GM21576 (cell line): ENCODE results near the gene CCRL2.
"Not testable (repeated sequence)": the region's sequence is repeated elsewhere in the genome, so short reads cannot be mapped to it uniquely, and the experiment has no call there.

ENCODE experiments used
- ATAC-seq: cut with Tn5 transposase; IDR thresholded peaks from one replicate; pipeline ENCODE4 v1.9.1; 2021; ENCODE audit warnings: mild to moderate bottlenecking, moderate library complexity; ENCODE audit not compliant: unreplicated experiment

CCRL2 gene

DNA sequence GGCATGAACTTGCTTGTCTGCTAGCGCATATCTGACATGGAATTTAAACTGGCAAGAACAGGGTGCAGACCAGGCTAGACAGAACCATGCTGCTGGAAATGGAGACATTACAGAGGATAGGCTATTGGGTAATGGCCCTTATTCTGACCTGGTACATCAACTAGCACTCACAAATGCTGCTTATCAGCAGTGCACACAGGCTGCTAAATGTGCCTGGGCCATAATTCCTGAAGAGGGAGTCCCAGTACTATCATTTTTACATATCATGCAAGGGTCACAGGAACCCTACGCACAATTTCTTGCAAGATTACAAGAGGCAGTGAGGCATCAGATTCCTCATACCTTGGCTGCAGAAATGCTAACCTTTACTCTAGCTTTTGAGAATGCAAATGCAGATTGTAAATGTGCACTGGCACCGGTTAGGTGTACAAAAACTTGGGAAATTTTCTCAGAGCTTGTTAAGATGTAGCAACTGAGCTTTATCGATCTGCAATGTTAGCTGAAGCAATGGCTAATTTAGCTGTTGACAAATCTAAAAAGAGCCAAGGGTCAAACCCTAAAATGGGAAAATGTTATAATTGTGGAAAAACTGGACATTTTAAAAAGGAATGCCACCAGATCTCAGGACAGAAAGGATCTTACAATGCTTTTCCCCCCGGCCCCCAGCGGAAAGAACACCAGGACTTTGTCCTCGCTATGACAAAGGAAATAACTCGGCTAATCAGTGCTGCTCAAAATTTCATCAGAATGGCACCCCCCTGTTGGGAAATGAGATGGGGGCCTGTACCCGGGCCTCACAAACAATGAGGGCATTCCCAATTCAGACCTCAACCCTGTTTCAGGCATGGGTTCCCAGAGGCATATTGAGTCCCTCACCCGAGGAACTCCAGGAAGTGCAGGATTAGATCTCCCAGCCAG, 21.1 kb downstream of the CCRL2 start:
- ATAC-seq, result no peak

- ATAC-seq, result no peak
Measured at GRCh38 chr3:46429250-46429649, 22.2 kb downstream of the CCRL2 start.

GRCh38 chr3:46429671-46430070, 22.6 kb downstream of the CCRL2 start:
- ATAC-seq, result no peak

GRCh38 chr3:46430879-46431278, 23.8 kb downstream of the CCRL2 start:
- ATAC-seq, result not testable (repeated sequence)

DNA sequence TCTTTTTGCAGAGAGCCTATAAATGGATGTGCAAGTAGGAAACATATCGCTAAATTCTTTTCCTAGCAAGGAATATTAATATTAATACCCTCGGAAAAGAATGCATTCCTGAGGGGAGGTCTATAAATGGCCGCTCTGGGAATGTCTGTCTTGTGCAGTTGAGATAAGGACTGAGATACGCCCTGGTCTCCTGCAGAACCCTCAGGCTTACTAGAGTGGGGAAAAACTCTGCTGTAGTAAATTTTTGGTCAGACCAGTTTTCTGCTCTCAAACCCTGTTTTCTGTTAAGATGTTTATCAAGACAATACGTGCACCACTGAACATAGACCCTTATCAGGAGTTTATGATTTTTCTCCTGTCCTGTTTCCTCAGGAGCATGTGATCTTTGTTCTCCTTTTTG, 24.8 kb downstream of the CCRL2 start:
- not testable (repeated sequence) for ATAC-seq

DNA sequence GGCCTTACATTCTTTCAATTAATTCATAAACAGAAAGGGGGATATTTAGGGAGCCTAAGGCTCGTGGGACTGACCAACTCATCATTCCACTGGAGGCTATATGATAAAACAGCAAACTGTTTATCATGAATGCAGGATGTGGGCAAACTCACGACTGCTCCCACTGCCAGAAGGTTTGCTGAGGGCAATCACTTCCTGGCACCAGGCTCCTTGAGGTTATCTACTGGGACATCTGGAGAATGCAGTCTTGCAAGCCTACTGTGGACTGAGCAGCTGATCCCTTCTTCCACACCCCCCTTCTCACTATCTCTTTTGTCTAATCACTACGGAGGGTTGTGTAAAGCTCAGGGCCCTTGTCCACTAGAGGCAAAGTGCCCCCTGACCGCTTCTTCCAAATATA, 26.1 kb downstream of the CCRL2 start:
- not testable (repeated sequence) for ATAC-seq

DNA sequence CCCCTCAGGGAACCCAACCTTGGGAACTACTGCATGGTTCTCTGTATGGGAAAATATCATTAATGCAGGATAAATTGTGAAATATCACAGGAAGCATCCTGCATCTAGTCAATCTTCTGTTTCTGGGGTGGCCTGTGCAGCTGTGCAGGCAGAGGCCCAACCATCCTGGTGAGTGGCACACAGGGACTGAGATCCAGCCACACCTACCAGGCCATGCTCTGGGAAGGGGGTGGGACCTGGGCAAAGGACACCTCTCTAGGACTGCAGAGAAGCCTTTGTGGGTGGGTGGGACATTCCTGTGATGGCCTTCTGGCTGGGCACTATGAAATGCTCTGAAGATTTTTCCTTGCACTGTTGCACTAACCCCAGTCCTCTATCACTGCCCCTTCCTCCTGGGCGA, 26.8 kb downstream of the CCRL2 start:
- no peak for ATAC-seq

- ATAC-seq, result no peak
Measured at GRCh38 chr3:46435081-46435726, 28.1 kb downstream of the CCRL2 start.

DNA sequence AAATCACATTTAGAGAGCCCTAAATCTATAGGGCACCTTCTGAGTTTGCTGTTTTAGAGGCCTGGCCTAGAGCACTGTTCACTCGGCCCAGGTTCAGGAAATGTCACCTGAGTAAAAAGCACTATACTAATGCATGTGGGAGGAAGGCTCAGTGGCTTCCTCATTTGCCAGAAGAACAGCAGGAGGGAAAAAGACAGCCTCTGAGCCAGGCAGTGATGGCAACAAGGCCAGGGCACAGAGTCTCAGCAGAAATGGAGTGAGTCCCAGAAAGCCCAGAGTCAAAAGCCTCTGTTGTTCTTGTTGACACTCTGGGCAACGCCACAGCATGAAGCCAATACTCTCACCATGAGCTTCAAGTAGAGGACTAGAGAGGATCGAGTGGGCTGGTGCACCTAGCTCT, 31.8 kb downstream of the CCRL2 start:
- no peak for ATAC-seq

GRCh38 chr3:46440531-46441294, 33.7 kb downstream of the CCRL2 start:
- no peak for ATAC-seq

GRCh38 chr3:46442576-46443530, 35.8 kb downstream of the CCRL2 start:
- no peak for ATAC-seq

DNA sequence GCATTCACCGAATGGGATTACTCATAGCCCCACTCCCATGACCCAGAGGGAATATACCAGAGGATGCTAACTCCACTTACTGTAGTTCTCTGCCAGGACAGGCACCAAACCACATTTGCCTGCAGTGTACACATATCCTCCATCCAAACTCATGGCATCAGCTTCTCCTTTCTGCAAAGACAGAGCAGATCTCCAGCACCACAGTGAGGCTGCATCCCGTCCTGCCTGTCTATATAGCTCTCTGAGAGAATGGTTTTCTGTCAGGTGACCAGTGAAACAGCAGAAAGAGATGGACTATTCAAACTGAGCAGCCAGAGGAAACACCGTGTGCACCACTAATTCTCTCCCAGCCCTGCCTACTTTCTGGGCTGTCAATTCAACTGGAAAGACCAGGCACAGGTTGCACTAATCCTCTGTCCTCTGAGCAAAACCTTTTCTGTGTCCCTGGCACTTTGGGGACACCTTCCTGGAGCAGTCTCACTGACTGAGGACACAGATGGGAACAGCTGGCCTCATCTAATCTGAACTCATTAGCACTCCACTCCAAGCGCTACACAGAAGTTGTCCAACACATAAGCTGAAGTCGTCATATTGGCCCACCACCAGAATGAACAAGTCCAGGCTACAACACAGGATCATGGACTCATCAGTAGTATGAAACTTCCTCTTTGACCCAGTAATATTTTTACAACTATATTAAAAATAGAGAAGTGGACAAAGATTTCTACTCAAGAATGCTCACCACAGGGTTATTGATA, 40.3 kb downstream of the CCRL2 start:
- no peak for ATAC-seq

GRCh38 chr3:46448721-46449120, 41.7 kb downstream of the CCRL2 start:
- ATAC-seq, result no peak

DNA sequence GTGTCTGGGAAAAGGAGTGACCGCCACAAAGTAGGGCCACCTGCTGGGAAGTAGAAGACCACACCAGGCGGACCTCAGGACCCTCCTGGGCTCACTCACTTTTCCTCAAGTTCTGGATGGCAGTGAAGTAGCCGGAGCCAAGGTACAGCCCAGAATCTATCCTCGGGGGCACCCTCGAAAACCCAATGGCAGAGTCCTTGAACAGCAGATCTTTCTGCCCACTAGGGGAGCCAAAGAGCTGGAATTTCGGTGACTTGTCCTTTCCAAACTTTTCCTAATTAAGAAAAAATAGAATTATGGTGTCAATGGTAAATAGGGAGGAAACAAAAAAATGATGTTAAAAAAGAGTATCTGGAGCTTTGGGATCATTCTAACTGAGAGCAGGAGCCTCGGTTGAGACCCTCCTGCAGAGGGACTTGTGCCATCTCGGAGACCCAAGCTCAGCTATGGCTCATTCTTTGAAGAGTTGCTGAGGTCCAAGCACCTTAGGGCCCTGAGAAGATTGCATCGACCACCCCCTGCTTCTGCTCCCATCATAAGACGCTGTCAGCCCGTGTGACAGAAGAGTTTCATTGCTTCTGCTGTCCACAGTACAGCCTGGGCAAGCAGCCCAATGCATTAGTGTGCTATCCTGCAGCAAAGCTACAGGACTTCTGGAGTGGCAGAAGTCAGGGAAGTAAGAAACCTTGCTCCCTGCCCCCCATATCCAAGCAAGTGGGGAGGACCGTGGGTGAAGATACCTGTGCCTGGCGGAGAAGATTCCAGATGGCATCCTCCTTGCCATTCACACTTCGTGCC, 42.9 kb downstream of the CCRL2 start:
- no peak for ATAC-seq

DNA sequence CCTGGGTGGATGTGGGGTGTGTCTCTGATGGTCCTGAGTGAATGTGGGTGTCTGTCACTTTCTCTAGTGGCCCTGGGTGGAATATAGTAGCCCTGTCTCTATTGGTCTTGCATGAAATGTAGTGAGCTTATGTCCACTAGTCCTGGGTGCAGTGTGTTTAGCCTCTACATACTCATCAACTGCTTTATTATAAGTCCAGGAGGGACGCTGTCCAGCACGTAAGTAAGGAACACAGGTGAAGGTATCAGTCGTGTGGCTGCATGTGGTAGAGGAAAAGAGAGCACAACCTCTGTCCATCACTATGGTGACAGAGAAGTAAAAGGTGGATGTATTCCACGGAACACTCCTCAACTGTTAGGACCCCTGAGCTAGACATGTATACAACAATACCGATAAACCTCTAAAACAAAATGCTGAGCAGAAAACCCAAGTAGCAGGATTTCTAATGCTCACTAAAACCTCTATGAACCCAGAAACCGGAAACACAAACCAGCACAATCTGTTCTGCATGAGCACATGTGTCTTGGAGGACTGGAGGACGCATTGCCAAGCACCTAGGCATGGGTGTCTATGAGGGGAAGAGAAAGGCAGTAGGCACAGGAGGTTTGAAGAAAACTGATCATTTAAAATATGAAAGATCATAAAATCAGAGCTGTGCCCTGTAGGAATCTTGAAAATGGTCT, 46.6 kb downstream of the CCRL2 start:
- no peak for ATAC-seq

GRCh38 chr3:46454209-46454595, 47.1 kb downstream of the CCRL2 start:
- no peak for ATAC-seq

DNA sequence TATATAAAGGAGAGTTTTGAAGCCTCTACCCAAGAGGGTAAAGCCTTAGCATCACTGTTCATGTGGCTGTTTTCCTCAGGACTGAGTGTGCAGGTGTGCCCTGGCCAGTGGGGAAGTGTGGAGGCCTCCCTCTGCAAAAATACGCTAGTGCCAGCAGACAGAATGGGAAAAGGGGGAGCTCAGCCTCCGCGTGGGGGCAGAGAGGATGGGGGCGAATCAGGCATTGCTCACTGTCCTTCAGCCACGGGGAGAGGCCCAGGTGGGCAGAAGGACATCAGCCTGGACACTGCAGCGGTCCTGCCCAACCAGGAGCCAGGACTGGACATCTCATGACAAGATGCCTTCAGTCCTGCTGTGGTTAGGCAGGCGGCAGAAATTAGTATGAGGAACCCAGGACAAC, 47.5 kb downstream of the CCRL2 start:
- no peak for ATAC-seq
